HG03469 (cell line): ENCODE results near the gene DPYSL4.
"Not testable (repeated sequence)": the region's sequence is repeated elsewhere in the genome, so short reads cannot be mapped to it uniquely, and the experiment has no call there.

Experiments used
- ATAC-seq: cut with Tn5 transposase; IDR thresholded peaks from one replicate; pipeline ENCODE4 v1.9.1; 2021; ENCODE audit warnings: mild to moderate bottlenecking, moderate library complexity, moderate number of reproducible peaks; ENCODE audit not compliant: unreplicated experiment

The DPYSL4 gene

DNA sequence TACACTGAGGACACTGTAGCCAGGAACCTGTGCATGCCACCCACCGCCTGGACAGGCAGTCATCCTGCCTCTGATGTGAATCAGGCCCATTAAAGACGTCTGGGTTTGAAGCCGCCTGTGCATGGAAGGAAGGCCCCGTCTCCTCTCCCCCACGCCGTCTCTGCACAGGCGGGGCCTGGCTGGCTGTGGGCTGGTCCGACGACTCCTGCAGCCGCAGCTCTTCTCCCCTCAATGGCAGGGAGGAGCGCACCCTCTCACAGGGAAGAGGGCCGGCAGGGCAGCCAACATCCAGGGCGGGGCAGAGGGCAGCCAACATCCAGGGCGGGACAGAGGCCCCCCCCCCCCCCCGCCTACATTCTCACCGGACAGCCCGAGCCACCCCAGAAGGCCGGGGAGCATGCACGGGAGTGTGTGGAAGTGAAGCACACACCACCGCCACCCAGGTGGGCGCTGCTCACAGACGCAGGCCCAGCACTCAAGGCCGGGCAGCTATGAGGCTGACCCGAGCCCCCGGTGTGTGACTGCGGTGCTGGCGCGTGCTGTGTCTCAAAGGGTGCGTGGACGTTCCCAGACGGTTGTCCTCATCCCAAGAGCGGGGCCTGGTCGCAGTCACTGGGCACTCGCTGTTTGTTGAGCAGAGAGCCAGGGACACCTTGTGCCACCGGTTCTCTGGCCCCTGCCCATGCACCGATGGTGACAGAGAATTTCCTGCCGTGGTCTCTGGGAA is 19.1 kb downstream of the DPYSL4 start:
- ATAC-seq = no peak

DNA sequence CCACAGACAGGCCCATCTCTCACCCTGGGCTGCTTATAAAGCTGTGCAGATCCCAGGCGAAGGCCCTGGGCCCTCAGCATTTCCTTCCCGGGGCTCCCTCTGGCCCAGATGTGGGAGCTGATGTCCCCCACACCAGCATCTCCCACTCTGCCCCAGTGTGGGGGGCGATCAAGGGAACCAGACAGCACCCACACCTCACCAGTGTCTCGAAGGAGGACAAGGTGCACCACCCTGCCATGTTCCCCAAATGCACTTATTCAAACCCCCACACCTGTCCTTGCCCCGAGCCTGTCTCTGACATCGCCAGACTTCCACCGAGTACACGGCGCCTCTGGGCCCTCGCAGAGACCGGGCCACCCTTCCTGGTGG is 19.6 kb downstream of the DPYSL4 start:
- no peak for ATAC-seq

DNA sequence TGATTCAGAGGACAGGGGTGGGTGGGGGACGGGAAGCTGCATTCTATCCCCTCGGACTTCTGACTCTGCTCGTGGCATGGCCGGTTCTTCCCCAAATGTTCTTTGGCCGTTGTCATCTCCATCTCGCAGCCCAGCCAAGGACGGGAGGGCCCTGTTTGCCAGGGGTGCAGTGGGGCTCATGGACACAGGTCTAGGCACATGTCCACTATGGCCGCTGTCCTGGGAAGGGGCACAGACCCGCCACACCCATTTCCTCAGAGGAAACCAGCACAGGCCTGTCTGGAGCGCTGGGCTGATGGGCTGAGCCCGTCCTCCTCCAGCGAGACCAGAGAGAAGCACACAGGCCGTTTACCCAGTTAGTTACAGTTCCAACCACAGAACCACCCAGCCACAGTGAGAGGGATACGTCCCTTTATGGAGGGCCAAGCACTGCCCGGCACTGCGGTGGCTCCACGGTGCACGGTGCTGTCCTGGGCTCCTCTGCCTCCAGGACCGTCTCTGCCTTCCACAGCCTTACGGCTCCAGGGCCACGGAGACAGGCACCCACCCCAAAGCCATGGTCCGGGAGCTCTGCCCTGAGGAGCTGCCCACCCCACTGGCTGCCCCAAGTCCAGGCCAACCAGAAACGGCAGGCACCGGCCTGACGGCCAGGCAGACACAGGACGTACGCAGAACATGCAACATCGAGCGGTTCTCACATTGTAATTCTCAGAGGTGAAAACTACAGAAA is 20.2 kb downstream of the DPYSL4 start:
- ATAC-seq = no peak

DNA sequence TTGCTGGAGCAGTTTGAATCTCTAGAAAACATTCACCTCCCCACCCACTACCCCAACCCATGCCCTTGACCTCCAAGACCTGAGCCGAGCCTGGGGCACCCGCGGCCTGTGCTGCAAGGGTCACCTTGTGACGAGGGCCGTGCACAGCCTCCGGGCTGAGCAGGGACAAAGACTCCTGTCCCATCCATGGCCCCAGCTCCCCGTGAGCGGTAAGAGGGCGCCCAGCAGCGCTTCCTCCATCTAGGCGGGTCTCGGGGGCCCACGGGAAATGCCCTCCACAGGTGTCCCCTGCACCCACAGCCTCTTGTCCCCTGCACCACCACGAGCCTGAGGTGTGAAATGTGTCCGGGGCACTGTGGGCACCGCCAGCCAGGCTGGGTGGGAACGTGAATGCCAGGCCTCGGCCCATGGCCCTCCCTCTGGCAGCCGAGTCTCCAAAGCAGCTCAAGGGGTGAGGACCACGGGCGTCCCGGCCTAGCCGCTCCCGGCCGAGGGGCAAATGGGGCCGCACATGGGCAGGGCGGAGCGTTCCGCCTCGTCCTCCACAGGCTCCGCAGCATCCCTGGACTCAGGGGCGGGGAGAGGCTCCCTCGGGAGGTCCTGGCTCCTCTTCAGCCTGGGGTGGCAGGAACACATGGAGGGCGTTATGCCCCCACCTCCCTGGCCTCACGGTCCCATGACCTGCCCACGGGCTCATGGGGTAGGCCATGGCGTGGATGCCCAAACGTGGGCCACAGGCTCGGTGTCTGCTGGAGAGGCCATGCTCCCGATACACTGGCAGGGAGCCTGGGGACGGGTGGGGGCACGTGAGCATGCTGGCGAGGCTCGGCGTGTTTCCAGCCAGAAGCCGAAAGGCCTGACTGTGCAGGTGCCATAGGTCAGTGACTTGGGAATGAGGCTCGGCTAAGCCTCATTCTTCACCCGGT is 21.1 kb downstream of the DPYSL4 start:
- ATAC-seq = no peak

DNA sequence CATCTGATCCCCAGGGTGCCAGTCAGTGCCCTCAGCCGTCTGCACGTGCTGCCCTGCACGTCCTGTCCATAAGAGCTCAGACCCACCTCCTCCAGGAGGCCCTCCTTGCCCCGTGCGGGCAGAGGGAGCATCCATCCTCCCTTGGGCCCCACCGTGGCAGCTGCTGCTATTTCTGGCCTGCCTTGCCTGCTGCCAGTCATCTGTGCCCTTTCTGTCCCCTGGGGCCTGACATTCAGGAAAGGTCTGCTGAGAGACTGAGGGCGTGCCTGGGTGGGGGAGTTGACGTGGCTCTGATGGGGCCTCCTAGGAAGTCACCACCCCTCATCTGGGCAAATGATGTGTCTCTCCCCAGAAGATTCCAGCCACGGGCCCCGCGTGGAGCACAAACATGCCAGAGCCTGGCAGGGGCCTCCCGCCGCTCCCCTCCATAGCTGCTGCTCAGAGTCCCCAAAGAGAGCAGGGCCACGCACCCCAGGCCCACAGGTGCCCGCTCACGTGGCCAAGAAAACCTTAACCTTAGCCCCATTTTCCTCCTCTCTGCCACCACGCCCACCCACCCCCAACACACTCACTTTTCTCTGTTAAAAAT is 21.8 kb downstream of the DPYSL4 start:
- ATAC-seq = no peak

DNA sequence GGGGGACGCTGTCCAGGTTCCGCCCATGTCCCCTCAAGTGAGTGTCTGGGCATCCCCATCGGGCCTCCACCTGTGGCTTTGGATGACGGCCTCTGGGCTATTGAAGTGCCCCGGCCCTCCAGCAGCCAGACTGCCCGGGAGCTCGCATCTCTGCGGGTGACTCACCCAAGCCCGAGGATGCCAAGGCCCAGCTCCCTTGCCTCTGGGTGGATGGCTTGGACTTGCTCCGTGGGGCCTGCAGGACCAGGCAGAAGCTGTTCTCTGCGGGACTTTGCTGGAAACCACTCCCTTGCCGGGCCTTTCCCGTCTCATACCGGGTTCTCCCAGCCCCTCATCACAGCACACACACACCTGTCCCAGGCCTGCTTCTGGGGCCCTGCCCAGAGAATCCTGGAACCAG is 22.4 kb downstream of the DPYSL4 start:
- ATAC-seq = no peak

DNA sequence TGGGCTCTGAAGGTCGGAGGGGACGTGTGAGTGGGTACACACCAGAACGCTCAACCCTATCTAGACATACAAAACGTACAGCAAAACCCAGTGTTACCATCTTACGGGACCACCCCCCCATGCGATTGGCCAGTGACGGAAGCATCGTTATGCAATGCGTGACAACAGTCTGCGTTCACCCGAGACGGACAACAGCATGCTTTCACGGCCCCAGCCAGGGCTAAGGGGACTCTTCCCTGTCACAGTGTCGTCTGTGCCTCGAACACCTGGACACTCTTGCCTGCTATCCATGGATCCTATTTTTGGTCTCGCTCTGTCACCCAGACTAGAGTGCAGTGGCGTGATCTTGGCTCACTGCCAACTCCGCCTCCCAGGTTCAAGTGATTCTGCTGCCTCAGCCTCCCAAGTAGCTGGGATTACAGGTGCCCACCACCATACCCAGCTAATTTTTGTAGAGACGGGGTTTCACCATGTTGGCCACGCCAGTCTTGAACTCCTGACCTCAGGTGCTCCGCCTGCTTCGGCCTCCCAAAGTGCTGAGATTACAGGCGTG is 23.3 kb downstream of the DPYSL4 start:
- no peak for ATAC-seq

DNA sequence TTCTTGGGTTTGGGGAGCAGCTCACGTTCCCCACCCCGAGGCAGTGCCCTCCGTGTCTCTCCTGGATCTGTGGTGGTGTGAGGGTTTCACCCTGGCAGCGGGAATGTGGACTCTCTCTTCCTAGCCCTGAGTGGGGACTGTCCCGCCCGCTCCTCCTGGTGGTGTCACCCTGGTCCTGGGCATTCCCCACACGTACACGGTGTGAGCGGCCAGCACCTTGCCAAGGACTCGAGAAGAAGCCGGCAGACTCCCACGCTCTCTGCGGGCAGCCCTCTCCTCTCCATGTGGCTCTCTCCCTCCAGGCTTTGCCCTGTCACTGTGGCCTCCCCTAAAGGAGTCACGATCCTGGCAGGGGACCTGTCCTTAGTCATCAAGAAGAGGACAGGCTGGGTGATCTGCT is 24.0 kb downstream of the DPYSL4 start:
- ATAC-seq = no peak

DNA sequence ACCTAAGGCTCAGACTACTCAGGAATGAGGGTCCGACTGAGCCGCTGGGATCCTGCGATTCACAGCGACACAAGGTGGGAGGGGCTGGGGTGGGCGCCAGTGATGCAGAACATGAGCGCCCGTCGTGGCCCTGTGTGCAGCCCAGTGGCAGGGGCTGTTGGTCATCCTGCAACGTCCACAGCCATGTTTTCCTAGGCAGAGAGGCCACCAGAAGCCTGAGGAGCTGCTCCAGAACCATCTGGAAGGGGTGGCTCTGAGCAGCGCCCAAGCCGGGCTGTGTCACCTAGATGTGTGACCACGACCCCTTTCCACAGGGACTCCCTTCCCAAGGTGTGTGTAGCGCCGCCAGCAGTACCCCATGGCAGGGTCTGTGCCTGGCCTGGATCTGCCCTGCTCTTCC is 24.5 kb downstream of the DPYSL4 start:
- no peak for ATAC-seq

DNA sequence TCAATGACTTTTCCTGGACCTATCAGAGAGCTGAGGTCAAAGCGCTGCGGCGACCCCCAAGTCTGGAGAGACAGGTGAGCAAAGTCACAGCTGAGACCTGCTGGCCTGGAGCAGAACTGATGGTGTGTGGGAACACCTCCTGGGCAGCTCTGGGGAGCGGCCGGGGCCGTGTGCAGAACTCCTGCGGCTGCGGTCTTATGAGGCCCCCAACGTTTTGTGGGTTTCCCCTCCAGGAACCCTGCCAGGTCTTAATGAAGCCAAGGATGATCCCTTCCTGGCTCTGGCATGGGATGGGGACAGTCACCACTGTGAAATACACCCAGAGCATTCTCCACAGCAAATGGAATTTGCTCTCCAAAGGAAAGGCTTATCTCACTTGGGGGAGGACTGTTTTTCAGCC is 26.1 kb downstream of the DPYSL4 start:
- no peak for ATAC-seq

DNA sequence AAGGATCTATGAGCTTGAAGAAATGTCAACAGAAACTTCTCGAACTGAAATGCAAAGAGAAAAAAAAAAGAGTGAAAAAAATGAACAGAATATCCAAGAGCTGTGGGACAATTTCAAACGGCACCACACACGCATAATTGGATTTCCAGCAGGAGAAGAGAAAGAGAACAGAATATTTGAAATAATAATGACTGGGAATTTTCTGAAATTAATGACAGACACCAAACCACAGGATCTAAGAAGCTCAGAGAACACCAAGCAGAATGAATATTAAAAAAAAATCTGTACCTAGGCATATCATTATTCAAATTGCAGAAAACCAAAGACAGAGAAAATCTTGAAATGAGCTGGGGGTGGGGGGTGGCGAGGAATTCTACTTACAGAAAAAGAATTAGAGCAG is 27.2 kb downstream of the DPYSL4 start:
- ATAC-seq = no peak

DNA sequence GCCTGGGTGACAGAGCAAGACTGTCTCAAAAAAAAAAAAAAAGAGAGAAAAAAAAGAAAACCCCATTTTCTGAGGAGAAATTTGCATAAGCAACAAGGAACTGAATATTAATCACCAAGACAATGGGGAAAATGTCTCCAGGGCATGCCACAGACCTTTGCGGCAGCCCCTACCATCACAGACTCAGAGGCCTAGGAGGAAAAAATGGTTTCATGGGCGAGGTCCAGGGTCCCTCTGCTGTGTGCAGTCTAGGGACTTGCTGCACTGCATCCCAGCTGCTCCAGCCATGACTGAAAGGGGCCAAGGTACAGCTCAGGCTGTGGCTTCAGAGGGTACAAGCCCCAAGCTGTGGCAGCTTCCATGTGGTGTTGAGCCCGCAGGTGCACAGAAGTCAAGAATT is 29.7 kb downstream of the DPYSL4 start:
- ATAC-seq = not testable (repeated sequence)

DNA sequence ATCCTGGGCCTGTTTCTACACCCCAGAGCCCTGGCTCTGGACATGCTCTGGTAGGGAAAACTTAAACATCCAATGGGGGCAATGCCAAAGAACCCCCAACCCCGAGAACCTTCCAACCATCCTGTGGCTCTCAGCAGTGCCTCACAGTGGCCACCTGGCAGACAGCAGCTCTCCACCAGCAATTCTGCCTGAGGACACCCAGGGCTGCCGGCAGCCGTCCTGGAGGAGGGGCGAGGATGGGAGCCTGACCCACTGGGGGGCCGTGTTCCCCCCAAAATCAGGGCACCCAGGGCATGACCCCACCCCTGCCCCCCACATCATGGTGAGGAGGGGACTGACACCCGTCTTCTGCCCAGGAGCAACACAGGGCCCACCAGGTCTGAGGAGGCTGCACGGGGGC is 32.7 kb downstream of the DPYSL4 start:
- ATAC-seq = no peak

DNA sequence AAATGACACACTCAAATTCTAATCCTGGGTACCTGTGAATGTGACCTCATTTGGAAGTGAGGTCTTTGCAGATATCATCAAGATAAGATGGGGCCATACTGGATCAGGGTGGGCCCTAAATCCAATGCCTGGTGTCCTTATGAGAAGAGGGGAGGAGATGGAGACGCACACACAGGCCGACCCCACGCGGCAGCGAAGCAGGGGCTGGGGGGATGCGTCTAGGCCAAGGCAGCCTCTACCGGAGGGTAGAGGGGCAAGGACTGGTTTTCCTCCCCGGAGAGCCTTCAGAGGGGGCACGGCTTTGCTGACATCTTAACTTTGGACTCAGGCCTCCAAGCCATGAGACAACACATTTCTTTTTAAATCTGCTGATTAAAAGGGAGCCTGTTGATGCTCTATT is 33.3 kb downstream of the DPYSL4 start:
- no peak for ATAC-seq

DNA sequence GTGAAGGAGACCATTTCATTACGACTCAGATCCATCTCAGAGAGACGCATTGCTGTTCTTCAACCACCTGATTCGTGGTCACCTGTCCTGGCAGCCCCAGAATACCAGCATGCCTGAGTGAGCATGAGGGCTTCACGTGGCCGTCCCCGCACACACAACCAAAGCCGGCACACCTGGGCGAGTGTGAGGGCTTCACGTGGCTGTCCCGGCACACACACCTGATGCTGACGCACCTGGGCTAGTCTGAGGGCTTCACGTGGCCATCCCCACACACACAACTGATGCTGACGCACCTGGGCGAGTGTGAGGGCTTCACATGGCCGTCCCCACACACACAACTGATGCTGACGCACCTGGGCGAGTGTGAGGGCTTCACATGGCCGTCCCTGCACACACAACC is 34.2 kb downstream of the DPYSL4 start:
- not testable (repeated sequence) for ATAC-seq

DNA sequence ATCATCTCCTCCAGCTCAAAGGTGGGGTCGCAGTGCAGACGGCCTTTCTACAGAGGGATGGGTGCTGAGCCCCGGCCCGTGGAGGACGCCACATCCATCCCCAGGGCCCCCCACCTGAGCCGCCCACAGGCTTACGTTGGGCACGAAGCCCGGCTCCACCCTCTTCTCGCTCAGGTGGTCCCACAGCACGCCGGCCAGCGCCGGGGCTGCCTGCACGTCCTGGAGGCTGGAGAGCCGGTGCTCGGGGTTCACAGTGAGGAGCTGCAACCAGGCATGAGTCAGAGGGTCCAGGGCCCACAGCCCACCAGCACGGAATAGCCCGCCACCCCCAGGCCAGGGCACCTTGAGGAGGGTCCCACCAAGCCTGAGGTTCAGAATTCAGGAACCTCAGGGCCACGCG is 36.0 kb downstream of the DPYSL4 start:
- ATAC-seq = no peak

DNA sequence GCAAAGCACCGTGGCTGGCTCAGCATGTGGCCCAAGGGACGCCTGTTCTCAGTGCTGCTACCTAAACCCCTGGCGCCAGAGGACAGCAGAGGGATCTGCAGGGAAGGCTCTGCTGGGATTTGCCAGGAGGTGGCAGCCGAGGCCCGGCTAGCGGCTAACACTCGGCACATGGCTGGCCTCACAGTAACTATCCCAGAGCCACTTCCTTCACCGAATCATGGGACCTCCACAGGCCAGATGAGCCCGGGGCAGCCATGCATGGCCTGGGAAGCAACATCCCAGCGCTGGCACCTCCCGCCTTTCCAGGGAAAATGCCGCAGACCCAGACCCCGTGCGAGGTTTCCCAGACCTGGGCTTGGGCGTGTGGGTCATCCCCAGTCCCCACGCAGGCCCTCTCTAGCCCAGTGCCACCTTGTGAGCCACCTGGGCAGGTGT is 36.4 kb downstream of the DPYSL4 start:
- no peak for ATAC-seq

DNA sequence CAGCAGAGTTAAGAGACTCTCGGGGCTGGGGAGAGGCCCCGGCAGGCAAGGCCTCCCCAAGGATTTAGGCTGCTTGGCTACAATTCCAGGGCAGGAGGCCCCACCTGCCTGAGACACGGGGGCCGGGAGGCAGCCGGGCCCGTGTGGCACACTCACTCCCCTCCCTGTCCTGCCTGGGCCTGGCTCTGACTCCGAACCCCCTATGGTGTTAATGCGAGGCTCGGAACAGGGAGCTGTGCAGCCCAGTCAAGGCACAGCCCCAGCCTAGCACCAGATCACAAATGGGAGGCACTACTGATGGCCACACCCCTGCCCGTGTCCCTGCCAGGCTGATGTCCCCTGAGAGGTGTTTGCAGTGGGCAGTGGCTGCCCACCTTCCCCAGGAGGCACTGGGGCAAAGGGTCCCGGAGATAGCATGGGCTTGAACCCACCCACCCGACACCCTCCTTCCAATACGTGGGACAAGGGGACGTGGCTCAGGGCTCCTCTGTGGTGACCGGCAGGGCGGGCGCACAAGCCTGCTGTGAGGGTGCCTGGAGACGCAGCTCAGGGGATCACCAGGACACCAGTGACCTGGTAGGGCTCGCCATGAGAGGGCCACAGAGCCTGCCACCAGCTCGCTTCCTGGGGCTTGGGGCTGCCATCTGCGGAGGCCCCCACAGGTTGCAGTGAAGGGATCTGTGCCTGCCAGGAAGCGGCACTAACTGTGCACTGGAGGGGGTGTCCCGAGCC is 37.0 kb downstream of the DPYSL4 start:
- ATAC-seq = no peak

DNA sequence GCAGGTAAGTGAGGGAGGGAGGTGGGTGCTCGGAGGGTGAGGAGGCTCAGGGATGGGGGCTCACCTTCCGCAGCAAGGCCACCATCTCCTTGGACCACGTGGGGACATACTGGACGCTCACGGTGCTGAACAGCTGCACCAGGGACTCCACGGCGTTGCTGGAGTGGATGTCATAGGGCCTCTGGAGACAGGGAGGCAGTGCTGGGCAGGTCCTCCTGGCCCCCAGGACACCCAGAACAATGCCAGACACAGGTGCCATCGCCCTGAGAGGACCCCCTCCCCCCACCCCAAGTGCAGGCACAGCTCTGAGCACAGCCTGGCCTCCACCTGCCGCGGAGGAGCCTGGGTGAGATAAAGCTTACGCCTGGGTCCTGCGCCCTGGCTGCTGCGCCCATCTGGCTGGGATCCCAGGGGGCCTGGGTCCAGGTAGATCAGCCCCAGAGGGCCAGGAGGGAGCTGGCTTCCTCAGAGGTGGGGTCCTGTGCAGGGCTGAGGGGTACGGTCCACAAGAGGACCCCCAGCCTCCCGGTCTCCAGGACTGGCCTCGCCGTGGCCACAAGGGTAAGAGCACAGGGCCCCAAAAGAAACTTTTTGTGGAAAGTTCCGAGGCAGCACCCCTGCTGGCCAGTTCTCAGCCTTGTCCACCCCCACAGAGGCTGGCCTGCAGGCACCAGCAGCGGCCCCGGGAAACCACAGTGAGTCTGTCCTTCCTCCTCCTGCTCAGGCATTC is 37.8 kb downstream of the DPYSL4 start:
- no peak for ATAC-seq
